Gastrocnemius medialis (tissue), 4 donors: ENCODE measurements around the gene DGKZ.

Source experiments
- POLR2A ChIP-seq, 2 donors: fragments of 450-650 bp; IDR thresholded peaks; one replicate each; pipeline ENCODE4 v1.6.1; 2017; ENCODE audit warnings: antibody characterized with exemption in 2 of 2, mild to moderate bottlenecking in 2 of 2, moderate library complexity in 2 of 2
- TF ChIP-seq, protein P1 (sequence below), 5 experiments: fragments of 450-650 bp in 3 of 5; fragments of 200-600 bp in 2 of 5; sonication (generic) in 2 of 5; IDR thresholded peaks in 4 of 5; conservative IDR thresholded peaks in 1 of 5; 1 replicate in 4 of 5; 2 replicates in 1 of 5; pipeline ENCODE4 v1.5.1; 2016 to 2019; ENCODE audit warnings: antibody characterized with exemption in 5 of 5, mild to moderate bottlenecking in 3 of 5, moderate library complexity in 3 of 5

- TF ChIP-seq, protein P1, sequence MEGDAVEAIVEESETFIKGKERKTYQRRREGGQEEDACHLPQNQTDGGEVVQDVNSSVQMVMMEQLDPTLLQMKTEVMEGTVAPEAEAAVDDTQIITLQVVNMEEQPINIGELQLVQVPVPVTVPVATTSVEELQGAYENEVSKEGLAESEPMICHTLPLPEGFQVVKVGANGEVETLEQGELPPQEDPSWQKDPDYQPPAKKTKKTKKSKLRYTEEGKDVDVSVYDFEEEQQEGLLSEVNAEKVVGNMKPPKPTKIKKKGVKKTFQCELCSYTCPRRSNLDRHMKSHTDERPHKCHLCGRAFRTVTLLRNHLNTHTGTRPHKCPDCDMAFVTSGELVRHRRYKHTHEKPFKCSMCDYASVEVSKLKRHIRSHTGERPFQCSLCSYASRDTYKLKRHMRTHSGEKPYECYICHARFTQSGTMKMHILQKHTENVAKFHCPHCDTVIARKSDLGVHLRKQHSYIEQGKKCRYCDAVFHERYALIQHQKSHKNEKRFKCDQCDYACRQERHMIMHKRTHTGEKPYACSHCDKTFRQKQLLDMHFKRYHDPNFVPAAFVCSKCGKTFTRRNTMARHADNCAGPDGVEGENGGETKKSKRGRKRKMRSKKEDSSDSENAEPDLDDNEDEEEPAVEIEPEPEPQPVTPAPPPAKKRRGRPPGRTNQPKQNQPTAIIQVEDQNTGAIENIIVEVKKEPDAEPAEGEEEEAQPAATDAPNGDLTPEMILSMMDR (IDR thresholded peaks at IDR 0.05 in 4 of 5, conservative IDR thresholded peaks at IDR 0.05 in 1 of 5): no peak
- TF ChIP-seq POLR2A (IDR thresholded peaks at IDR 0.05): no peak
Observed at GRCh38 chr11:46298699-46299433, 48.4 kb upstream of the DGKZ start.
